K562 (cell line): ENCODE data around the gene MAPK13. TPM values are rescaled to one million over a fixed set of nuclear protein-coding genes. Genes with fewer than 3 reads are reported as not detected.

ENCODE experiments used
- CBX5 ChIP-seq: IDR thresholded peaks from 2 replicates; pipeline ENCODE4 v1.6.1; 2014; ENCODE audit warnings: low read depth, borderline replicate concordance
- CBX8 ChIP-seq: fragments of 200-600 bp; sonication (generic); IDR thresholded peaks from 2 replicates; pipeline ENCODE4 v1.6.1; 2012; ENCODE audit warnings: borderline replicate concordance, mixed run types, low read depth, mild to moderate bottlenecking, moderate library complexity, mixed read lengths, low read length, control low read depth, inconsistent platforms; ENCODE audit not compliant: poor library complexity, severe bottlenecking; ENCODE audit errors: extremely low read depth
- CHD1 ChIP-seq: fragments of 200-600 bp; sonication (generic); IDR thresholded peaks from one replicate; pipeline ENCODE4 v1.6.1; 2012; ENCODE audit warnings: mild to moderate bottlenecking, moderate library complexity, low read length, inconsistent platforms
- DMBX1 ChIP-seq: fragments of 250-450 bp; sonication (Bioruptor Pico); IDR thresholded peaks from 2 replicates; pipeline ENCODE4 v1.8.0; 2022; ENCODE audit warnings: inconsistent platforms, mild to moderate bottlenecking, moderate library complexity, borderline replicate concordance
- E2F5 ChIP-seq: sonication (generic); formaldehyde crosslinking; IDR thresholded peaks from 2 replicates; pipeline ENCODE4 v1.8.0; 2022; ENCODE audit warnings: mild to moderate bottlenecking, missing genetic modification reagents
- EP400 ChIP-seq: fragments of 450-650 bp; IDR thresholded peaks from 2 replicates; pipeline ENCODE4 v1.6.1; 2017; ENCODE audit warnings: antibody characterized with exemption, mild to moderate bottlenecking, moderate library complexity
- GATAD2A ChIP-seq: fragments of 450-650 bp; IDR thresholded peaks from 2 replicates; pipeline ENCODE4 v1.6.1; 2017
- KDM5B ChIP-seq: fragments of 200-600 bp; sonication (generic); IDR thresholded peaks from 2 replicates; pipeline ENCODE4 v1.6.1; 2012; ENCODE audit warnings: low read depth, mild to moderate bottlenecking, moderate library complexity, low read length, control low read depth, inconsistent platforms; ENCODE audit not compliant: insufficient replicate concordance
- KLF13 ChIP-seq: fragments of 450-650 bp; IDR thresholded peaks from 2 replicates; pipeline ENCODE4 v1.6.1; 2016; ENCODE audit warnings: missing genetic modification characterization, low read depth, mild to moderate bottlenecking, missing compliant biosample characterization, moderate library complexity, borderline replicate concordance
- MBD1 ChIP-seq: fragments of 250-450 bp; sonication (Bioruptor Pico); IDR thresholded peaks from 2 replicates; pipeline ENCODE4 v1.8.0; 2022; ENCODE audit warnings: inconsistent platforms
- MTA2 ChIP-seq: fragments of 450-650 bp; IDR thresholded peaks from 2 replicates; pipeline ENCODE4 v1.6.1; 2016; ENCODE audit warnings: low read depth
- MYNN ChIP-seq, 2 experiments: sonication (generic); formaldehyde crosslinking in 1 of 2; IDR thresholded peaks; 2 replicates each; pipeline versions ENCODE4 v1.5.0 to v1.6.1; 2016 to 2020; ENCODE audit warnings: antibody characterized with exemption in 1 of 2, missing genetic modification reagents in 1 of 2
- NFIC ChIP-seq: fragments of 450-650 bp; IDR thresholded peaks from 2 replicates; pipeline ENCODE4 v1.6.1; 2017; ENCODE audit warnings: mild to moderate bottlenecking, inconsistent platforms
- NR2C1 ChIP-seq, 2 experiments: fragments of 450-650 bp; IDR thresholded peaks; 2 replicates each; pipeline ENCODE4 v1.6.1; 2017; ENCODE audit warnings: mild to moderate bottlenecking in 2 of 2, antibody characterized with exemption in 1 of 2, inconsistent platforms in 1 of 2, missing compliant biosample characterization in 1 of 2, missing genetic modification characterization in 1 of 2
- RFX5 ChIP-seq: IDR thresholded peaks from 2 replicates; pipeline ENCODE4 v1.6.1; 2011; ENCODE audit warnings: low read depth, mild to moderate bottlenecking, improper control_type of control experiment, low read length
- TCF15 ChIP-seq: fragments of 250-450 bp; sonication (Bioruptor Pico); IDR thresholded peaks from 2 replicates; pipeline ENCODE4 v1.8.0; 2022; ENCODE audit warnings: moderate library complexity, mild to moderate bottlenecking, inconsistent platforms
- U2AF2 ChIP-seq: fragments of 200-400 bp; formaldehyde crosslinking; optimal IDR thresholded peaks from 2 replicates; pipeline ENCODE3; 2017; ENCODE audit warnings: low read depth, mild to moderate bottlenecking, low read length
- VEZF1 ChIP-seq: fragments of 200-800 bp; sonication (Bioruptor generic); IDR thresholded peaks from 2 replicates; pipeline ENCODE4 v1.6.1; 2017; ENCODE audit warnings: missing genetic modification characterization, missing compliant biosample characterization
- ZBED1 ChIP-seq: IDR thresholded peaks from 2 replicates; pipeline ENCODE4 v1.6.1; 2014
- ZNF57 ChIP-seq: fragments of 450-650 bp; formaldehyde crosslinking; IDR thresholded peaks from 2 replicates; pipeline ENCODE4 v1.4.0; 2020; ENCODE audit warnings: mild to moderate bottlenecking, moderate library complexity
- polyA plus RNA-seq, 8 experiments: library from polyadenylated mRNA; depleted of rRNA in 4 of 8; stranded (reverse) in 5 of 8; unstranded in 3 of 8; fragments of >200 nt; fragmentation: Nextera tagmentation in 2 of 8; fragmentation: Illumina TruSeq in 1 of 8; extraction: Ambion mirVana in 2 of 8; extraction: Trizol in 1 of 8; gene quantifications; 2 replicates each; pipeline versions ENCODE4 v1.2.1 to v1.2.3, GENCODE V29; 2011 to 2014; ENCODE audit warnings: inconsistent platforms in 1 of 8, missing spikeins in 1 of 8
- total RNA-seq, 7 experiments: library from RNA; depleted of rRNA in 6 of 7; stranded (reverse); fragments of >200 nt in 6 of 7; fragmentation: Illumina TruSeq in 2 of 7; extraction: Trizol in 2 of 7; gene quantifications; 2 replicates each; pipeline versions ENCODE4 v1.2.1 to v1.2.3, GENCODE V29; 2011 to 2021; ENCODE audit warnings: low replicate concordance in 1 of 7
- TF ChIP-seq, protein P1 (sequence below): fragments of 450-650 bp; IDR thresholded peaks from 2 replicates; pipeline ENCODE4 v1.6.1; 2016; ENCODE audit warnings: mild to moderate bottlenecking

MAPK13 gene
- total and polyA plus RNA-seq, 9 of the 15 experiments (the other 6 are each of a cell fraction or from before 2014, with no cell fraction given): 0.03 to 2.3 (median 0.48) TPM; not detected in 1

GRCh38 chr6:36127462-36128016 is 2.8 kb upstream of the MAPK13 start (continued):
- TF ChIP-seq ZNF57 (no peak), MBD1 (no peak), EP400 (no peak), KDM5B (no peak), GATAD2A (peak; percentile 82), E2F5 (no peak), RFX5 (no peak), DMBX1 (CRISPR knock-in tag) (peak; percentile 84), TCF15 (CRISPR knock-in tag) (no peak), ZBED1 (no peak), MTA2 (no peak), VEZF1 (CRISPR knock-in tag) (peak; percentile 40), NFIC (no peak), NR2C1 (IDR thresholded peaks at IDR 0.05) (peak; percentile 78), NR2C1 (tag; IDR thresholded peaks at IDR 0.05) (peak; percentile 91), MYNN (IDR thresholded peaks at IDR 0.05) (peak; percentile 50; the same call in 1 of the 2 replicates), MYNN (CRISPR knock-in tag; IDR thresholded peaks at IDR 0.05) (no peak), KLF13 (no peak), CBX5 (peak; percentile 51; the same call in 1 of the 2 replicates), CBX8 (no peak), U2AF2 (no peak), CHD1 (no peak)
- TF ChIP-seq, protein P1, sequence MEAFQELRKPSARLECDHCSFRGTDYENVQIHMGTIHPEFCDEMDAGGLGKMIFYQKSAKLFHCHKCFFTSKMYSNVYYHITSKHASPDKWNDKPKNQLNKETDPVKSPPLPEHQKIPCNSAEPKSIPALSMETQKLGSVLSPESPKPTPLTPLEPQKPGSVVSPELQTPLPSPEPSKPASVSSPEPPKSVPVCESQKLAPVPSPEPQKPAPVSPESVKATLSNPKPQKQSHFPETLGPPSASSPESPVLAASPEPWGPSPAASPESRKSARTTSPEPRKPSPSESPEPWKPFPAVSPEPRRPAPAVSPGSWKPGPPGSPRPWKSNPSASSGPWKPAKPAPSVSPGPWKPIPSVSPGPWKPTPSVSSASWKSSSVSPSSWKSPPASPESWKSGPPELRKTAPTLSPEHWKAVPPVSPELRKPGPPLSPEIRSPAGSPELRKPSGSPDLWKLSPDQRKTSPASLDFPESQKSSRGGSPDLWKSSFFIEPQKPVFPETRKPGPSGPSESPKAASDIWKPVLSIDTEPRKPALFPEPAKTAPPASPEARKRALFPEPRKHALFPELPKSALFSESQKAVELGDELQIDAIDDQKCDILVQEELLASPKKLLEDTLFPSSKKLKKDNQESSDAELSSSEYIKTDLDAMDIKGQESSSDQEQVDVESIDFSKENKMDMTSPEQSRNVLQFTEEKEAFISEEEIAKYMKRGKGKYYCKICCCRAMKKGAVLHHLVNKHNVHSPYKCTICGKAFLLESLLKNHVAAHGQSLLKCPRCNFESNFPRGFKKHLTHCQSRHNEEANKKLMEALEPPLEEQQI: no peak
